Midbrain (tissue), 1 donor: ENCODE data around the gene RARA.

Experiments used
- DNase-seq: peaks from one replicate; lab custom pipeline; 2025; lab: John Stamatoyannopoulos, UW

RARA gene

GRCh38 chr17:40309031-40309948 is at the start of gene RARA:
Gene RARA (plus strand): TSS chr17:40309180. CDS start chr17:40331219, 22,039 bp downstream.
- no peak for DNase-seq

GRCh38 chr17:40259505-40259904 is 49.5 kb upstream of the RARA start:
- no peak for DNase-seq

- DNase-seq = no peak
Observed at GRCh38 chr17:40260528-40260927, 48.5 kb upstream of the RARA start.

GRCh38 chr17:40264458-40265185 is 44.4 kb upstream of the RARA start:
- no peak for DNase-seq

- DNase-seq = no peak
Observed at GRCh38 chr17:40265337-40265736, 43.6 kb upstream of the RARA start.

GRCh38 chr17:40266882-40267281 is 42.1 kb upstream of the RARA start:
- no peak for DNase-seq

GRCh38 chr17:40268141-40268712 is 40.8 kb upstream of the RARA start:
- no peak for DNase-seq

GRCh38 chr17:40278414-40278813 is 30.6 kb upstream of the RARA start:
- no peak for DNase-seq

- no peak for DNase-seq
Observed at GRCh38 chr17:40279402-40279801, 29.6 kb upstream of the RARA start.

GRCh38 chr17:40281663-40282062 is 27.3 kb upstream of the RARA start:
- DNase-seq = no peak

- no peak for DNase-seq
Observed at GRCh38 chr17:40283662-40284061, 25.3 kb upstream of the RARA start.

GRCh38 chr17:40284085-40284713 is 24.8 kb upstream of the RARA start:
- no peak for DNase-seq

- DNase-seq = no peak
Observed at GRCh38 chr17:40286473-40286872, 22.5 kb upstream of the RARA start.

- no peak for DNase-seq
Observed at GRCh38 chr17:40287159-40287493, 21.9 kb upstream of the RARA start.

- DNase-seq = peak; percentile 99
Observed at GRCh38 chr17:40287494-40288369, 21.2 kb upstream of the RARA start, which contains the start of gene CDC6. Gene CDC6 (plus strand): TSS chr17:40287879. CDS start chr17:40289421, 1,542 bp downstream.

GRCh38 chr17:40290629-40291280 is 18.2 kb upstream of the RARA start:
- DNase-seq = peak; percentile 39

- no peak for DNase-seq
Observed at GRCh38 chr17:40291281-40291664, 17.7 kb upstream of the RARA start.

GRCh38 chr17:40293363-40293762 is 15.6 kb upstream of the RARA start:
- no peak for DNase-seq

GRCh38 chr17:40295488-40296436 is 13.2 kb upstream of the RARA start:
- DNase-seq = no peak

GRCh38 chr17:40297511-40297910 is 11.5 kb upstream of the RARA start:
- no peak for DNase-seq
